ENCODE data around the gene KDM2B. TPM values are rescaled to one million over a fixed set of nuclear protein-coding genes. Genes with fewer than 3 reads are reported as not detected.

KDM2B gene
- polyA plus RNA-seq, 1 experiment, result 15.0 TPM

DNA sequence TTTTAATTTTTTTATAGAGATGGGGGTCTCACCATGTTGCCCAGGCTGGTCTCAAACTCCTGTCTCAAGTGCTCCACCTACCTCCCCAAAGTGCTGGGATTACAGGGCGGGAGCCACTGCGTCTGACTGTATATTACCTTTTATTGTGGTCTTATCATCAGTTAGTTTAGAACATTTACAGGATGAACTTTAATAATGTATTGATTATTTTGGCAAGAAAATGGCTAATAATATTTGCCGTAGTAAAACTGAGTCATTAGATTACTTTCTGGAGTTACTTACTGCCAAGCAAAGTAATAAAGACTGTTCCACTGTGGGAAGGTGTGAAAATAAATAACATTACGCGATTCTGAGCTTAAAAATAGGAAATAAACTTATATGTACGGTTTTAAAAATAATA lies 21.9 kb upstream of the KDM2B start:
- CTCF ChIA-PET, result no interaction called here
- DNase-seq (ENCODE audit: low read depth), result no peak
- POLR2A ChIA-PET, result no interaction called here
- no peak overlapping the region for H3K4me3 ChIP-seq (ENCODE audit: low read depth, low read length)
- TF ChIP-seq, protein P1, sequence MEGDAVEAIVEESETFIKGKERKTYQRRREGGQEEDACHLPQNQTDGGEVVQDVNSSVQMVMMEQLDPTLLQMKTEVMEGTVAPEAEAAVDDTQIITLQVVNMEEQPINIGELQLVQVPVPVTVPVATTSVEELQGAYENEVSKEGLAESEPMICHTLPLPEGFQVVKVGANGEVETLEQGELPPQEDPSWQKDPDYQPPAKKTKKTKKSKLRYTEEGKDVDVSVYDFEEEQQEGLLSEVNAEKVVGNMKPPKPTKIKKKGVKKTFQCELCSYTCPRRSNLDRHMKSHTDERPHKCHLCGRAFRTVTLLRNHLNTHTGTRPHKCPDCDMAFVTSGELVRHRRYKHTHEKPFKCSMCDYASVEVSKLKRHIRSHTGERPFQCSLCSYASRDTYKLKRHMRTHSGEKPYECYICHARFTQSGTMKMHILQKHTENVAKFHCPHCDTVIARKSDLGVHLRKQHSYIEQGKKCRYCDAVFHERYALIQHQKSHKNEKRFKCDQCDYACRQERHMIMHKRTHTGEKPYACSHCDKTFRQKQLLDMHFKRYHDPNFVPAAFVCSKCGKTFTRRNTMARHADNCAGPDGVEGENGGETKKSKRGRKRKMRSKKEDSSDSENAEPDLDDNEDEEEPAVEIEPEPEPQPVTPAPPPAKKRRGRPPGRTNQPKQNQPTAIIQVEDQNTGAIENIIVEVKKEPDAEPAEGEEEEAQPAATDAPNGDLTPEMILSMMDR (IDR thresholded peaks at IDR 0.05; ENCODE audit: insufficient read depth, low read depth, low read length), result no peak
- H3K36me3 ChIP-seq (ENCODE audit: control insufficient read depth, insufficient read depth, low read length), result no peaks in the 10 kb centered on the region
- no peaks in the 10 kb centered on the region for H3K27me3 ChIP-seq (ENCODE audit: control insufficient read depth, insufficient read depth, low read length)

DNA sequence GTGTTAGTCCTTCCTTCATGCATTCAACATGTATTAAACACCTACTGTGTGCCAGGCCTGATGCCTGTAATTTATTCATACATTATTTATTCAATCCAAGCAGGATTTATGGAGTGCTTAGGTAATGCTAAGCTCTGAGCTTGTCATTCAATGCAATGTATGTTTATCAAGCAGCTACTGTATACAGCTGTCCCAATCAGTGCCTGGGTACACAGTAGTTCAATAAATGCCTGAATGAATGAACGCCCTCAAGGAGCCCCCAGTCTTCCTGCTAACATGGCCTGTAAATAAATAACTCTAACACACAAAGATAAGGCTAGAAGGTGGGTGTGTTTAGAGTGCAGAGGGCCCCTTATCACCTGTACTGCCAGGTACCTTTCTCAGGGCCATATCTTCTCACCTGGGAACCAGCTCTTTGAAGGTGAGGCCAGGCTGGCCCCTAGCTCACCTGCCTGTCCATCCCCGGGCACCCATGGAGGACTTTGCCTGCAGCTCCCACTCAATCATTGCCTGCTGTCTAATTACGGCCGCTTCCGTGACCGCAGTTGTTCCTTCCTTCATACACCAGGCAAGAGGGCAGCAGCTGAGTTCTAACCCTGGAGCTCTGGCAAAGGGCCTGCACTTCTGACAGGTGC lies 20.0 kb upstream of the KDM2B start:
- CTCF ChIA-PET, result no interaction called here
- POLR2A ChIA-PET, result no interaction called here
- H3K27me3 ChIP-seq (ENCODE audit: control insufficient read depth, insufficient read depth, low read length), result no peaks in the 10 kb centered on the region
- no peak for DNase-seq (ENCODE audit: low read depth)
- no peak overlapping the region for H3K4me3 ChIP-seq (ENCODE audit: low read depth, low read length)
- no peaks in the 10 kb centered on the region for H3K36me3 ChIP-seq (ENCODE audit: control insufficient read depth, insufficient read depth, low read length)
- TF ChIP-seq, protein P1 (IDR thresholded peaks at IDR 0.05; ENCODE audit: insufficient read depth, low read depth, low read length), result no peak

DNA sequence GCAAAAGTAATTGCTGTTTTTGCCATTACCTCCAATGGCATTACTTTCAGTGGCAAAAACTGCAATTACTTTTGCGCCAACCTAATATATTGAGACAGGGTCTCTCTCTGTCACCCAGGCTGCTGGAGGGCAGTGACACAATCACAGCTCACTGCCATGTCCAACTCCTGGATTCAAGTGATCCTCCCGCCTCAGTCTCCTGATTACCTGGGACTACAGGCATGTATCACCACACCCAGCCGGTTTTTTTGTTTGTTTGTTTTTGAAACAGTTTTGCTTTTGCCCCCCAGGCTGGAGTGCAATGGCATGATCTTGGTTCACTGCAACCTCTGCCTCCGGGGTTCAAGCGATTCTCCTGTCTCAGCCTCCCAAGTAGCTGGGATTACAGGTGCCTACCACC lies 15.7 kb upstream of the KDM2B start:
- no peak for DNase-seq (ENCODE audit: low read depth)
- Histone ChIP-seq H3K27me3 (ENCODE audit: control insufficient read depth, insufficient read depth, low read length) (no peaks in the 10 kb centered on the region), H3K4me3 (ENCODE audit: low read depth, low read length) (no peak overlapping the region), H3K36me3 (ENCODE audit: control insufficient read depth, insufficient read depth, low read length) (no peaks in the 10 kb centered on the region)
- CTCF ChIA-PET, result no interaction called here
- POLR2A ChIA-PET, result no interaction called here
- TF ChIP-seq, protein P1 (IDR thresholded peaks at IDR 0.05; ENCODE audit: insufficient read depth, low read depth, low read length), result no peak

DNA sequence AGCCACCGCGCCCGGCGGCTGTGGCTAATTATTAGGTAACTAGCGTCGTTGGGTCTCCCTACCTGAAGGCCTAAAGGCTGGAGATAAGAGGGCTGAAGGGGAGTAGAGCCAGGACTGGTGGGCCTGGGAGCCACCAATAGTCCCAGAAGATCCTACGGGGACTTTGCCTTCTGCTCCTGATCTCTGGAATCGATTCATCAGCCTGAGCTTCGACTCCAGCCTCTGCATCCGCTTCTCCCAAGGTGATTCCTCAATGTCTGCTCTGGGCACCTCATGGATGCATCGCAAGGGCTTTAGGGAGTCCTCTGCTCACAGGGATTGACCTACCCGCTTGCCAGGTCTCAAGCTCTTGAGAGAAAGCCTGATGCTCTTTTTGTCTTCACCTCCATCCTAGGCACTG lies 14.7 kb upstream of the KDM2B start:
- DNase-seq (ENCODE audit: low read depth), result no peak
- no peak overlapping the region for H3K4me3 ChIP-seq (ENCODE audit: low read depth, low read length)
- POLR2A ChIA-PET, result no interaction called here
- H3K27me3 ChIP-seq (ENCODE audit: control insufficient read depth, insufficient read depth, low read length), result no peaks in the 10 kb centered on the region
- no peaks in the 10 kb centered on the region for H3K36me3 ChIP-seq (ENCODE audit: control insufficient read depth, insufficient read depth, low read length)
- TF ChIP-seq, protein P1 (IDR thresholded peaks at IDR 0.05; ENCODE audit: insufficient read depth, low read depth, low read length), result no peak
- CTCF ChIA-PET, result no interaction called here

DNA sequence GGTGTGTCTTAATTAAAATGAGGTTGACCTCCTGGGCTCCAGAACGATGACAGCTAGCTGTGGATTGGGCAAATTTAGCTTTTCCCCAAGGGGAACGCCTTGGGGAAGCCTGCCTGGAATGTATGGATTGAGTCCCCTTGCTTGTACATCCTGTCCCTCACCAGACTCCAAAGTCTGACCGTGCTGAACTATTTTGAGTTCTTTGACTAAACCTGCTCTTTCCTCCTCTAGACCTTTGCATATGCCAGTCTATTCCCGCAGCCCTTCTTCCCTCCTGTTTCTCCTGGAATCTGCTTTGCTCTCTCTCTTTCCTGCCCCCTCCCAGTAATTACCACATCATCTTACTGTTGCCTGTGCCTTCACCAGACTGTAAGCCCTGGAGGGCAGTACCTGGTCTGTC lies 11.5 kb upstream of the KDM2B start:
- POLR2A ChIA-PET, result no interaction called here
- Histone ChIP-seq H3K4me3 (ENCODE audit: low read depth, low read length) (no peak overlapping the region), H3K27me3 (ENCODE audit: control insufficient read depth, insufficient read depth, low read length) (no peaks in the 10 kb centered on the region), H3K36me3 (ENCODE audit: control insufficient read depth, insufficient read depth, low read length) (no peaks in the 10 kb centered on the region)
- TF ChIP-seq, protein P1 (IDR thresholded peaks at IDR 0.05; ENCODE audit: insufficient read depth, low read depth, low read length), result no peak
- CTCF ChIA-PET, result interaction anchor here (0.7 to 2.4 kb wide), 2 partner anchors 31 to 40 kb away, joined by 3 to 8 read pairs; no protein-coding TSS in a partner anchor
- no peak for DNase-seq (ENCODE audit: low read depth)
